HL-60 (cell line): ENCODE data around the gene BCL2.

Experiments
- DNase-seq, 2 experiments: peaks; one replicate each; pipeline ENCODE4 v3.0.0-alpha.2; 2010 to 2020; ENCODE audit warnings: low read depth in 1 of 2, low spot score in 1 of 2
- H3K27ac ChIP-seq: fragments of 250-450 bp; sonication (Bioruptor Pico); replicated peaks from 2 replicates; pipeline ENCODE4 v1.5.1; 2020; ENCODE audit warnings: mild to moderate bottlenecking, moderate library complexity
- H3K27me3 ChIP-seq: fragments of 250-450 bp; sonication (Bioruptor Pico); 2 replicates; pipeline ENCODE4 v1.5.1; 2021; ENCODE audit warnings: mild to moderate bottlenecking, moderate library complexity; ENCODE audit not compliant: insufficient read depth, poor library complexity, severe bottlenecking
- H3K4me3 ChIP-seq: replicated peaks from 2 replicates; pipeline ENCODE4 v1.5.1; 2011; ENCODE audit warnings: mild to moderate bottlenecking, control low read depth, low read length; ENCODE audit not compliant: insufficient read depth
- CTCF ChIP-seq: IDR thresholded peaks from one replicate; pipeline ENCODE4 v1.5.1; 2011; ENCODE audit warnings: low read length, control low read depth, inconsistent platforms; ENCODE audit not compliant: insufficient read depth
- GABPA ChIP-seq: IDR thresholded peaks from 2 replicates; pipeline ENCODE4 v1.6.1; 2012; ENCODE audit warnings: low read depth
- POLR2AphosphoS5 ChIP-seq: IDR thresholded peaks from 2 replicates; pipeline ENCODE4 v1.6.1; 2012; ENCODE audit warnings: low read depth
- REST ChIP-seq: IDR thresholded peaks from 2 replicates; pipeline ENCODE4 v1.6.1; 2012; ENCODE audit warnings: low read depth; ENCODE audit not compliant: insufficient replicate concordance
- SPI1 ChIP-seq: IDR thresholded peaks from 2 replicates; pipeline ENCODE4 v1.6.1; 2012; ENCODE audit warnings: low read depth, mild to moderate bottlenecking, borderline replicate concordance

The BCL2 gene

GRCh38 chr18:63263444-63263843, 56.1 kb downstream of the BCL2 start:
- TF ChIP-seq GABPA (no peak), CTCF (no peak), SPI1 (no peak), POLR2AphosphoS5 (no peak), REST (no peak)
- DNase-seq, result no peak
- H3K27me3 ChIP-seq, result no peaks in the 10 kb centered on the region
- no peak overlapping the region for H3K27ac ChIP-seq
- no peak overlapping the region for H3K4me3 ChIP-seq

- H3K27ac ChIP-seq, result no peak overlapping the region
- no peak overlapping the region for H3K4me3 ChIP-seq
- no peaks in the 10 kb centered on the region for H3K27me3 ChIP-seq
- DNase-seq, result no peak
- no peak for TF ChIP-seq SPI1
- no peak for TF ChIP-seq REST
- TF ChIP-seq POLR2AphosphoS5, result no peak
These were observed 56.9 kb downstream of the BCL2 start for GRCh38 chr18:63262369-63263335.

- TF ChIP-seq REST (no peak), GABPA (no peak), CTCF (no peak), SPI1 (no peak), POLR2AphosphoS5 (no peak)
- Histone ChIP-seq H3K4me3 (no peak overlapping the region), H3K27me3 (no peaks in the 10 kb centered on the region), H3K27ac (no peak overlapping the region)
- no peak for DNase-seq
These were observed 58.5 kb downstream of the BCL2 start for GRCh38 chr18:63261029-63261428.
